Stomach smooth muscle (tissue), 2 donors: ENCODE results near the gene MSRB2.
A peak's percentile ranks its signal among the peaks of the same experiment; 100 is the strongest.

Experiments
- H3K27ac ChIP-seq: one replicate; pipeline ENCODE4 v1.7.0; 2013; ENCODE audit warnings: mild to moderate bottlenecking, low read length, inconsistent platforms
- H3K27me3 ChIP-seq, 2 donors: one replicate each; pipeline ENCODE4 v1.7.0; 2013; ENCODE audit warnings: low read length in 2 of 2; ENCODE audit not compliant: insufficient read depth in 2 of 2, control insufficient read depth in 1 of 2
- H3K36me3 ChIP-seq, 2 donors: one replicate each; pipeline ENCODE4 v1.7.0; 2013; ENCODE audit warnings: low read length in 2 of 2; ENCODE audit not compliant: control insufficient read depth in 2 of 2, insufficient read depth in 2 of 2
- H3K4me1 ChIP-seq: one replicate; pipeline ENCODE4 v1.7.0; 2013; ENCODE audit warnings: low read length; ENCODE audit not compliant: control insufficient read depth, insufficient read depth
- H3K4me3 ChIP-seq, 2 donors: one replicate each; pipeline ENCODE4 v1.7.0; 2013; ENCODE audit warnings: low read length in 2 of 2
- H3K9ac ChIP-seq, 2 donors: one replicate each; pipeline ENCODE4 v1.7.0; 2013; ENCODE audit warnings: low read length in 2 of 2, mild to moderate bottlenecking in 1 of 2
- H3K9me3 ChIP-seq, 2 donors: one replicate each; pipeline ENCODE4 v1.7.0; 2013; ENCODE audit warnings: low read length in 2 of 2; ENCODE audit not compliant: control insufficient read depth in 2 of 2
- donor health status: healthy.
- donor health status: Pancreatic carcinoma.

The MSRB2 gene

DNA sequence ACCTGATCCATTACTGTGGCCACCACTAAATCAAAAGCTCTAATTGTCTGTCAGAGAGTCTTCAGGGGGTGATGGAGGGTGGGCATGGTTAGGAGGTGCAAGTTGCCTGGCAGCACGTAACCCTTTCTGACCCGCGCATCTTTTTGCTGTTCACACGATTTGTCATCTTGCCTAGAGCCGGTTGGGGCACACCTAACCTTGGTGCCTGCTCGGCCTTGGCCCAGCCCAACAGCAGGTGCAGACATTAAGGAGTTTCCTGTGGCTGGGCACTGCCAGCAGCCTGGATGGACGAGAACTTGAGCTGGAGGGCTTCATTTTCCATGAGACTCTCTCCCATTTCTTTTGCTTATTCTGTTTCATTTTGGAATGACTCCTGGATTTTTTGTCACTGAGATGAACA, 55.7 kb downstream of the MSRB2 start:
- Histone ChIP-seq H3K4me3 (no peak overlapping the region), H3K36me3 (no peaks in the 10 kb centered on the region), H3K9me3 (no peaks in the 10 kb centered on the region), H3K4me1 (no peaks in the 10 kb centered on the region), H3K27me3 (no peaks in the 10 kb centered on the region), H3K27ac (no peak overlapping the region), H3K9ac (no peak overlapping the region)

DNA sequence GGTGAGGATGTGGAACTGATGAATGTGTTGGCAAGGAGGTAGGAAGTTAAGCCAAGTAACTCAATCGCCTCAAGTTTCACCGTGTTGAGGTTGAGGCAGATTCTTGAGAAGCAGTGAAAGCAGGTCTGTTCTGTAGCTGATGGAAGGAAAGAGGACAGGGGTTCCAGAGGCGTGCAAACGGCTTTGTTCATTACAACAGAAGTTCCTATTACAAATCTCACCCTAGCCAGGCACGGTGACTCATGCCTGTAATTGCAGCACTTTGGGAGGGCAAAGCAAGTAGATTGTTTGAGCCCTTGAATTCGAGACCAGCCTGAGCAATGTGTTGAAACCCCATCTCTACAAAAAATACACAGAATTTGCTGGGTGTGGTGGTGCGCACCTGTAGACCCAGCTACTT, 59.8 kb downstream of the MSRB2 start:
- Histone ChIP-seq H3K27ac (no peak overlapping the region), H3K9ac (no peak overlapping the region), H3K4me3 (no peak overlapping the region), H3K36me3 (no peaks in the 10 kb centered on the region), H3K27me3 (peaks cover 0 to 2% of the 10 kb centered on the region in 2 donors), H3K4me1 (peaks cover 2% of the 10 kb centered on the region), H3K9me3 (no peaks in the 10 kb centered on the region)

DNA sequence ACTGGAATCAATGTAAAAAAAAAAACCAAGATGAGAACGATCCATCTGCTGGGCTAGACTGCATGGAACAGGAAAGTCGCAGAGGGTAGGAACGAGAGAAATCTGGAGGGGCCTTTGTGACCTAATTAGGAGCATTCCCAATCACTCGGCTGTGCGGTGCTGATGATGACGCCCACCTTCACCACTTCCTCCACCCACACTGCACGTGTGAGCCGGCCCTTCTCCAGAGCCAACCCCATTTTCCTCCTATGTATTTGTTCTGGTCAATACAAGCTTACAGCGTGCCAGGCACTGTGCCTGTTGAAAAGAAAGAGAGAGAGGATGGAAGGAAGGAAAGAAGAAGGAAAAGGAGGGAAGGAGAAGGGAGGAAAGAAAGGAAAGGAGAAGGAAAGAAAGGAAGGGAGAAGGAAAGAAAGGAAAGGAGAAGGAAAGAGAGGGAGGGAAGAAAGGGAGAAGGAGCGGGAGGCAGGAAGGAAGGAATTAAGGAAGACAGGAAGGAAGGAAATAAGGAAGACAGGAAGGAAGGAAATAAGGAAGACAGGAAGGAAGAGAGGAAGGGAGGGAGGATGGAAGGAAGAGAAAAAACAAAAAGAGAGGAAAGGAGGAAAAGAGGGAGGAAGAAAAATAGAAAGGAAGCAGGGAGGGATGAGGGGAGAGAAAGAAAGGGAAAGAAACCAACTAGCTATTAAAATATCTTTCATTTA, 61.2 kb downstream of the MSRB2 start:
- Histone ChIP-seq H3K9me3 (no peaks in the 10 kb centered on the region), H3K4me3 (no peak overlapping the region), H3K27me3 (peaks cover 0 to 6% of the 10 kb centered on the region in 2 donors), H3K36me3 (no peaks in the 10 kb centered on the region), H3K9ac (no peak overlapping the region), H3K27ac (no peak overlapping the region), H3K4me1 (peaks cover 2% of the 10 kb centered on the region)

DNA sequence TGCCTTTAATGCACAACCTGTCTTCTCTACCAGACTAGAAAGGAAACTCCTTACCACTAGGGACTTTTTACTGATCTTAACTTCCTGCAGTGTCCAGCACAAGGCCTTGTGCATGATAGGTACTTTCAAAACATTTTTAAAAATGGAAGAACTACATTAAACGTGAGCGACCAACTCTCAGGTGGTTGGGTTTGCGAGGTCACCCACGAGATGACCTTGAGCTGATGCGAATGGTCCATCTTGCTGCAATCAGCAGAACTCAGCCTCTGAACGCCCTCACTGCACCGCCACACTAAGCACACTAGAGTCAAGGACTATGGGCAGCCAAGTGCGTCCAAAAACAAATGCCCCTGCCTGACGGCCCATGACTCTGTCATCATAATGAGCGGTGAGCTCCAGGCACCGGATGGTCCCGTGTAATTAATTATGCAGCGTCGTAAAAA, 61.9 kb downstream of the MSRB2 start:
- H3K4me3 ChIP-seq: no peak overlapping the region
- H3K27me3 ChIP-seq: peaks cover 0 to 6% of the 10 kb centered on the region in 2 donors
- peaks cover 2% of the 10 kb centered on the region for H3K4me1 ChIP-seq
- H3K27ac ChIP-seq: no peak overlapping the region
- no peaks in the 10 kb centered on the region for H3K9me3 ChIP-seq
- no peaks in the 10 kb centered on the region for H3K36me3 ChIP-seq
- H3K9ac ChIP-seq: no peak overlapping the region

DNA sequence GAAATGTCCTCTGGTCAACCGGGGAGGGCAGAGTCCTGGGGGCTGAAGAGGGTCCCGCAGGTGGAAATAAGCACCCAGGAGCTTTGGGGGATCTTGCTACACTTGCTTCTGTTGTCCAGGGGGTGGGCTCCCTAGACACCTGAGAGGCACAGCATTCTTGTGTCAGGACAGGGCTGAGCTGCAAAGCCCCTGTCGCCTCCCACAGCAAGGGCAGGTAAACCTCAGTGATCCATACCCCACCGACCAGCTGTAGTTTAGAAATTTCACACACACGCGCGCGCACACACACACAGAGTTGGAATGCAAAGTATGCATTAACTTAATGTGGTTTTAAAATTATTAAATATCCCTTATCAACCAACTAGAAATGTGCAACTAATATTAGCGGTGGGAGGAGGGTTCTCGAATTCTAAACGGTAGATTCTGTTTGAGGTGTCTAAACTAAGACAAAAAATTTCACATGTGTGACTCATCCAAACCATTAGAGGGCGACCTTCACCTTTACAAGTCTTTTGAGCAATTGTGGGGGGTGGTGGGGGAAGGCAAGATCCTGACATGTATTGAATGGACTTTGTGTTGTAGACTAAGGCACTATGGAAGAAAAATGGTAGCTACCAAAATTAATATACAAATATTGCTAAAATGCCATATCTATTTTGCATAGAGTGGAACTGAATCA, 62.5 kb downstream of the MSRB2 start:
- no peak overlapping the region for H3K9ac ChIP-seq
- no peaks in the 10 kb centered on the region for H3K9me3 ChIP-seq
- peak overlapping the region in 1 of 2 donors; percentile 3 for H3K4me3 ChIP-seq
- no peaks in the 10 kb centered on the region for H3K36me3 ChIP-seq
- peaks cover 0 to 6% of the 10 kb centered on the region in 2 donors for H3K27me3 ChIP-seq
- peaks cover 2% of the 10 kb centered on the region for H3K4me1 ChIP-seq
- H3K27ac ChIP-seq: no peak overlapping the region

DNA sequence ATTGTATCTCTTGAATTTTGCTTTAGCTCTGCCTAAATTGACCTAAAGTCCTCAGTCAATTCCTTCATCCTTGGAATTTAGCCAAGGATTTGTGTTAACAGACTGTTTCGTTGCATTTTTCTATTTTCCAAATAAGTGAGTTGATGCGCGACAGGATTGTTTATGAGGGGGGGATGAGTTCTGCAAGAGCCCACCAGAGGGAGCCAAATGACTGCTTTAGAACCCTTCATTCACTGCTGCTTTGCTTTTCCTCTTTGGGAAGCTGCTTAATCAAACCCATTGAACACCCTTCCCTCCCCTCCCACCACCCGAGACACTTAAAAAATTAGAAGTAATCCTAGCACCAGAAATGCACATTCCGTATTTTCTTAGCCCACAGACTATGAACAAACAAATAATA, 63.0 kb downstream of the MSRB2 start:
- Histone ChIP-seq H3K27me3 (peaks cover 0 to 6% of the 10 kb centered on the region in 2 donors), H3K27ac (no peak overlapping the region), H3K4me1 (peaks cover 2% of the 10 kb centered on the region), H3K36me3 (no peaks in the 10 kb centered on the region), H3K9ac (no peak overlapping the region), H3K9me3 (no peaks in the 10 kb centered on the region), H3K4me3 (peak overlapping the region in 1 of 2 donors; percentile 3)

DNA sequence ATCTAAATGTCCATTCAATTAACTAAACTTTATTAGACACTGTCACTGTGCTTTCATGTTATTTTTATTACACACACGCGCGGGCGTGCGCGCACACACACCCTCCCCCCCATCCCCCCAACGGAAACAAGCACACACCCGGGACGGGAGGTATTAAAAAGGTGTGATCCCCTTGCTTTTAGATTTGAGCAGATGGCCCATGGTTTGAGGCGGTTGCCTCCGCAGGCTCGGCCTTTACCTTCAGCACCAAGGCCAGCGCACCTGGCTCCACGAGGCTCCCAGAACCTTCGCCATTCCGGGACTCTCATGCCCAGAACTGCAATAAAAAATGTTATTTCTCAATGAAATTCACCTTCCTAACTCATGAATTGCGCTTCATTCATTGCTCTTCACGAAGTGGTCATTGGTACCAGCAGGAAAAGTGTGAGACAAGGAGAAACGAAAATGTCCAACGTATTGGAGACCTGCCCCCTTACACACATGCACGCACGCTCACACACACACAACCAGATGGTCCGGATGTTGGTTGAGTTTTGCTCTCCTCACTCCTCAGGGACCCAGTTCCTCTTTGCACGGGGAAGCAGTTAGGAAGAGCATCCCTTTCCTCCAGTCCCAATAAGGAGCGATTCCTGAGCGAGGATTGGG, 76.0 kb downstream of the MSRB2 start:
- Histone ChIP-seq H3K4me1 (peaks cover 2% of the 10 kb centered on the region), H3K4me3 (no peak overlapping the region), H3K9ac (no peak overlapping the region), H3K27ac (no peak overlapping the region), H3K36me3 (no peaks in the 10 kb centered on the region), H3K27me3 (peaks cover 20 to 53% of the 10 kb centered on the region in 2 donors), H3K9me3 (no peaks in the 10 kb centered on the region)
